Hippocampal formation (tissue), 2 donors: ENCODE measurements around the gene ABCA8.
"Not testable (repeated sequence)": the region's sequence is repeated elsewhere in the genome, so short reads cannot be mapped to it uniquely, and the experiment has no call there.

Source experiments
- DNase-seq, 2 donors: peaks; one replicate each; lab custom pipeline; 2025; lab: John Stamatoyannopoulos, UW

The ABCA8 gene

GRCh38 chr17:68943812-68944182 lies 11.4 kb downstream of the ABCA8 start:
- DNase-seq, result not testable (repeated sequence)

- no peak for DNase-seq
Observed at GRCh38 chr17:68943123-68943811, 11.9 kb downstream of the ABCA8 start.

GRCh38 chr17:68942389-68942788 lies 12.8 kb downstream of the ABCA8 start:
- DNase-seq, result no peak

- no peak for DNase-seq
Observed at GRCh38 chr17:68941761-68942160, 13.4 kb downstream of the ABCA8 start.

GRCh38 chr17:68939195-68939594 lies 16.0 kb downstream of the ABCA8 start:
- DNase-seq, result no peak

- no peak for DNase-seq
Observed at GRCh38 chr17:68937890-68938514, 17.2 kb downstream of the ABCA8 start.

- no peak for DNase-seq
Observed at GRCh38 chr17:68927516-68927915, 27.7 kb downstream of the ABCA8 start.

GRCh38 chr17:68924793-68925720 lies 30.1 kb downstream of the ABCA8 start:
- no peak for DNase-seq

- DNase-seq, result no peak
Observed at GRCh38 chr17:68910789-68911431, 44.3 kb downstream of the ABCA8 start.

GRCh38 chr17:68910251-68910705 lies 44.9 kb downstream of the ABCA8 start:
- peak; percentile 62 to 79 for DNase-seq

GRCh38 chr17:68909066-68909465 lies 46.1 kb downstream of the ABCA8 start:
- peak in 1 of 2 donors; percentile 33 for DNase-seq

GRCh38 chr17:68908045-68908444 lies 47.1 kb downstream of the ABCA8 start:
- no peak for DNase-seq

- peak in 1 of 2 donors; percentile 38 for DNase-seq
Observed at GRCh38 chr17:68906638-68907037, 48.6 kb downstream of the ABCA8 start.

- DNase-seq, result no peak
Observed at GRCh38 chr17:68903286-68903685, 51.9 kb downstream of the ABCA8 start.

GRCh38 chr17:68897557-68897956 lies 57.6 kb downstream of the ABCA8 start:
- no peak for DNase-seq

GRCh38 chr17:68892658-68893057 lies 62.5 kb downstream of the ABCA8 start:
- no peak for DNase-seq

GRCh38 chr17:68892193-68892592 lies 63.0 kb downstream of the ABCA8 start:
- DNase-seq, result no peak

GRCh38 chr17:68886401-68886800 lies 68.8 kb downstream of the ABCA8 start:
- DNase-seq, result no peak

GRCh38 chr17:68884888-68885287 lies 70.3 kb downstream of the ABCA8 start:
- no peak for DNase-seq

GRCh38 chr17:68878226-68878885 lies 76.8 kb downstream of the ABCA8 start:
- no peak for DNase-seq

GRCh38 chr17:68871447-68871846 lies 83.7 kb downstream of the ABCA8 start:
- no peak for DNase-seq

- no peak for DNase-seq
Observed at GRCh38 chr17:68870976-68871375, 84.2 kb downstream of the ABCA8 start.
